Liver (tissue), 5 donors: ENCODE data around the gene OR10P1. TPM values are rescaled to one million over a fixed set of nuclear protein-coding genes. Genes with fewer than 3 reads are reported as not detected.

Source experiments
- polyA plus RNA-seq, 2 donors: library from polyadenylated mRNA; stranded (reverse) in 1 of 2; unstranded in 1 of 2; fragments of 200-250 nt in 1 of 2; fragments of >200 nt in 1 of 2; fragmentation: Nextera tagmentation in 1 of 2; extraction: Ambion mirVana in 1 of 2; gene quantifications; one replicate each; pipeline versions ENCODE4 v1.2.1 to v1.2.3, GENCODE V29; 2013 to 2015
- small RNA-seq: library from RNA; depleted of rRNA; stranded (forward); fragments of <200 nt; gene quantifications from one replicate; pipeline ENCODE3, GENCODE V24; 2014
- total RNA-seq, 2 donors: library from RNA; depleted of rRNA; stranded (reverse); fragments of >200 nt; gene quantifications; one replicate each; pipeline ENCODE4 v1.2.3, GENCODE V29; 2014
- donor health status: healthy.
- donor health status: healthy.
- donor health status: healthy.

Gene OR10P1
- total and polyA plus RNA-seq, 4 donors, result not detected

Small RNA genes within 50 kb of the gene (small RNA-seq; reads per million reads assigned to genes)
- not detected for gene AC009779.5

Other genes with a start within 250 kb of the OR10P1 start
- gene OR6C65, start 236.4 kb upstream of the OR10P1 start, total RNA-seq, result not detected
- not detected for gene OR6C65, start 236.4 kb upstream of the OR10P1 start, polyA plus RNA-seq
- not detected for gene OR6C76, start 210.6 kb upstream of the OR10P1 start, total RNA-seq
- not detected for gene OR6C76, start 210.6 kb upstream of the OR10P1 start, polyA plus RNA-seq
- not detected for gene OR6C2, start 192.8 kb upstream of the OR10P1 start, total RNA-seq
- gene OR6C2, start 192.8 kb upstream of the OR10P1 start, polyA plus RNA-seq, result not detected
- gene OR6C70, start 166.8 kb upstream of the OR10P1 start, total RNA-seq, result not detected
- not detected for gene OR6C70, start 166.8 kb upstream of the OR10P1 start, polyA plus RNA-seq
- not detected for gene OR6C68, start 144.5 kb upstream of the OR10P1 start, total RNA-seq
- not detected for gene OR6C68, start 144.5 kb upstream of the OR10P1 start, polyA plus RNA-seq
- not detected for gene OR6C4, start 87.3 kb upstream of the OR10P1 start, total RNA-seq
- gene OR6C4, start 87.3 kb upstream of the OR10P1 start, polyA plus RNA-seq, result not detected
- not detected for gene OR2AP1, start 64.4 kb upstream of the OR10P1 start, total RNA-seq
- gene OR2AP1, start 64.4 kb upstream of the OR10P1 start, polyA plus RNA-seq, result not detected
- gene ITGA7, start 71.0 kb downstream of the OR10P1 start, total RNA-seq, result 1 to 10 TPM in 1 of 2 donors, under 1 TPM in 1; 0.98 to 3.8 TPM
- 1 to 10 TPM; 2.8 to 4.9 TPM for gene ITGA7, start 71.0 kb downstream of the OR10P1 start, polyA plus RNA-seq
- 10 to 100 TPM; 43.7 to 79.6 TPM for gene BLOC1S1, start 79.2 kb downstream of the OR10P1 start, total RNA-seq
- 100 to 1,000 TPM; 150 TPM for gene BLOC1S1, start 79.2 kb downstream of the OR10P1 start, polyA plus RNA-seq
- gene RDH5, start 83.5 kb downstream of the OR10P1 start, total RNA-seq, result 10 to 100 TPM in 1 of 2 donors, 1 to 10 TPM in 1; 9.2 to 21.8 TPM
- gene RDH5, start 83.5 kb downstream of the OR10P1 start, polyA plus RNA-seq, result 10 to 100 TPM; 36.6 to 61.7 TPM
- 100 to 1,000 TPM; 185 to 373 TPM for gene CD63, start 92.1 kb downstream of the OR10P1 start, total RNA-seq
- 100 to 1,000 TPM; 328 to 348 TPM for gene CD63, start 92.1 kb downstream of the OR10P1 start, polyA plus RNA-seq
- 1 to 10 TPM in 1 of 2 donors, under 1 TPM in 1; 0.84 to 5.0 TPM for gene GDF11, start 106.2 kb downstream of the OR10P1 start, total RNA-seq
- under 1 TPM; 0.40 to 0.55 TPM for gene GDF11, start 106.2 kb downstream of the OR10P1 start, polyA plus RNA-seq
- gene SARNP, start 180.8 kb downstream of the OR10P1 start, total RNA-seq, result 10 to 100 TPM; 19.1 to 29.5 TPM
- 10 to 100 TPM; 21.7 to 34.2 TPM for gene SARNP, start 180.8 kb downstream of the OR10P1 start, polyA plus RNA-seq
- gene ORMDL2, start 181.1 kb downstream of the OR10P1 start, total RNA-seq, result 10 to 100 TPM; 12.8 to 13.1 TPM
- gene ORMDL2, start 181.1 kb downstream of the OR10P1 start, polyA plus RNA-seq, result 10 to 100 TPM; 35.7 to 54.2 TPM
- gene DNAJC14, start 192.7 kb downstream of the OR10P1 start, total RNA-seq, result 10 to 100 TPM; 15.4 to 22.0 TPM
- gene DNAJC14, start 192.7 kb downstream of the OR10P1 start, polyA plus RNA-seq, result 10 to 100 TPM in 1 of 2 donors, 1 to 10 TPM in 1; 4.8 to 11.9 TPM
- 1 to 10 TPM; 1.1 TPM for gene MMP19, start 206.0 kb downstream of the OR10P1 start, total RNA-seq
- 1 to 10 TPM; 1.6 to 2.4 TPM for gene MMP19, start 206.0 kb downstream of the OR10P1 start, polyA plus RNA-seq